Epidermal melanocyte (primary cell): Measurements from ENCODE around the gene TFIP11.
A peak's percentile ranks its signal among the peaks of the same experiment; 100 is the strongest.

Experiments used
- DNase-seq: peaks from one replicate; pipeline ENCODE4 v3.0.0; 2011; ENCODE audit warnings: low spot score; ENCODE audit not compliant: insufficient read length

TFIP11 gene

GRCh38 chr22:26479792-26480610, 32.3 kb downstream of the TFIP11 start:
- no peak for DNase-seq

GRCh38 chr22:26479043-26479791, 33.1 kb downstream of the TFIP11 start:
- peak; percentile 63 for DNase-seq

- DNase-seq, result no peak
Observed at GRCh38 chr22:26477341-26477731, 34.9 kb downstream of the TFIP11 start.

- DNase-seq, result peak; percentile 42
Observed at GRCh38 chr22:26476705-26477340, 35.5 kb downstream of the TFIP11 start.

GRCh38 chr22:26474682-26475081, 37.6 kb downstream of the TFIP11 start:
- no peak for DNase-seq

- no peak for DNase-seq
Observed at GRCh38 chr22:26471522-26471921, 40.8 kb downstream of the TFIP11 start.

GRCh38 chr22:26470807-26471206, 41.5 kb downstream of the TFIP11 start:
- DNase-seq, result no peak

GRCh38 chr22:26466196-26466595, 46.1 kb downstream of the TFIP11 start:
- peak; percentile 37 for DNase-seq

GRCh38 chr22:26464312-26464711, 48.0 kb downstream of the TFIP11 start:
- peak; percentile 75 for DNase-seq

- DNase-seq, result no peak
Observed at GRCh38 chr22:26463688-26464087, 48.6 kb downstream of the TFIP11 start.

- DNase-seq, result no peak
Observed at GRCh38 chr22:26463101-26463661, 49.1 kb downstream of the TFIP11 start.

GRCh38 chr22:26462641-26463040, 49.6 kb downstream of the TFIP11 start:
- no peak for DNase-seq

GRCh38 chr22:26462051-26462450, 50.2 kb downstream of the TFIP11 start:
- DNase-seq, result no peak

GRCh38 chr22:26461188-26461810, 51.0 kb downstream of the TFIP11 start:
- DNase-seq, result no peak

GRCh38 chr22:26460202-26460601, 52.1 kb downstream of the TFIP11 start:
- no peak for DNase-seq

- no peak for DNase-seq
Observed at GRCh38 chr22:26457661-26458272, 54.5 kb downstream of the TFIP11 start.

GRCh38 chr22:26453812-26454500, 58.3 kb downstream of the TFIP11 start:
- no peak for DNase-seq

GRCh38 chr22:26453216-26453615, 59.1 kb downstream of the TFIP11 start:
- no peak for DNase-seq

GRCh38 chr22:26452236-26453016, 59.8 kb downstream of the TFIP11 start:
- no peak for DNase-seq
